Raji (cell line): ENCODE results near the gene RPL22L1.

Experiments used
- POLR2A ChIP-seq: IDR thresholded peaks from 2 replicates; pipeline ENCODE4 v1.6.1; 2011; ENCODE audit warnings: low read depth, low read length, control low read depth; ENCODE audit not compliant: insufficient read depth

RPL22L1 gene

GRCh38 chr3:170844377-170844776 is 25.6 kb downstream of the RPL22L1 start:
- TF ChIP-seq POLR2A, result no peak

DNA sequence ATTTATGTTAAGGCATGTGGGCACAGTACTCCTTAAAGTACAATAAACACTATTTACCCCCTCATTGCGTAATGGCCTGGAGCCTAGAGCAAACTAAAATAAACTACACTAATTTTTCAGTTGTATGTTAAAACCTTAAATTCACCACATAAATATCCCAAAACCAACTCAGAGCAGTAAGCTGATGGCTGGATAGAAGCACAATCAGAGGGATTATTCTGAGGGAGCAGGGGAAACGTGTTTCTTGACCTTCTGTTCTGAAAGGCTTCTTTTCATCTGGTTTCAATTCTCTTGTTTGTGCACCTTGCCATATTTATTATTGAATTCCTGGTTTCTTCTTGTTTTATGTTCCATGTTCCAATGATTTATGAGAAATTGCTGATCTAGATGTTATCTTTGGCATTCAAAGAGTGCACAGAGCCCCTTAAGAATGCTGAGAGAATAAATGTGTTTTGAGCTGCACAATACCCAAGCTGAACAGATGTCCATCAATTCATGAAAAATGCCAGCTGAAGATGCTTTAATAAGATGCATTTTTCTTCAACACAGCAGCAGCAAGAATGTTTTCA is 29.6 kb downstream of the RPL22L1 start:
- no peak for TF ChIP-seq POLR2A

GRCh38 chr3:170839518-170840100 is 30.4 kb downstream of the RPL22L1 start:
- TF ChIP-seq POLR2A, result no peak

DNA sequence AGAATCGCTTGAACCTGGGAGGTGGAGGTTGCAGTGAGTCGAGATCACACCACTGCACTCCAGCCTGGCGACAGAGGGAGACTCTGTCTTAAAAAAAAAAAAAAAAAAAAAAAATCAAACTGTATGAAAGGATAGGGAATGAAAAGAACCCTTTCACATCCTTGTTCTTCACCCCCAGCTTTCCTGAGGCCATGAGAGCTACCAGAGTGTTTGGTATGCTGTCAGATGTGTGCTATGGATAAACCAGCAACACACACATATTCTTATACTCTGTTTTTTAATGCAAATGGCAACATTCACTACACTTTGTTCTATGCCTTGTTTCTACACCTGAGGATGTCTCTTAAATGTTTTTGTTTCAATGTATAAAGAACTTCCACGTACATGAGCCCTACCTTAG is 33.5 kb downstream of the RPL22L1 start:
- TF ChIP-seq POLR2A, result no peak

DNA sequence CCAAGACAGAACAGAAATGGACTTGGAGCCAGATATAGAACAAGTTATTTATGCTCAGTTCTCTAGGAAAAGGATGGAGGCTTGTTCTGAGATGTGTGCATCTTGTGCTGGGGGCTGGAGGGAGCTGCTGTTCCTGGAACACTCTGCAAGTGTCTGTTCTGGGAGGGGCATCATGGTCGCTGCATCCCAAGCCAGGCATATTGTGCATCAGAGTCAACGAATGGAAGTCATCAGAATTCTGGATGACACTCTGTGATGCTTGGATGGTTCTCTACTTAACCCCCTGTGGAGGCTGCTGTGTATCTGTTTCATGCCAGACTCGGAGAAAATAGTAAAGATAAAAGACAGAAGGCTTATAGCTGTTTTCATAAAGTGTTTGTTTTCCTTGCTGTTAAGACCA is 34.7 kb downstream of the RPL22L1 start:
- TF ChIP-seq POLR2A, result no peak

GRCh38 chr3:170830580-170830979 is 39.4 kb downstream of the RPL22L1 start:
- no peak for TF ChIP-seq POLR2A

DNA sequence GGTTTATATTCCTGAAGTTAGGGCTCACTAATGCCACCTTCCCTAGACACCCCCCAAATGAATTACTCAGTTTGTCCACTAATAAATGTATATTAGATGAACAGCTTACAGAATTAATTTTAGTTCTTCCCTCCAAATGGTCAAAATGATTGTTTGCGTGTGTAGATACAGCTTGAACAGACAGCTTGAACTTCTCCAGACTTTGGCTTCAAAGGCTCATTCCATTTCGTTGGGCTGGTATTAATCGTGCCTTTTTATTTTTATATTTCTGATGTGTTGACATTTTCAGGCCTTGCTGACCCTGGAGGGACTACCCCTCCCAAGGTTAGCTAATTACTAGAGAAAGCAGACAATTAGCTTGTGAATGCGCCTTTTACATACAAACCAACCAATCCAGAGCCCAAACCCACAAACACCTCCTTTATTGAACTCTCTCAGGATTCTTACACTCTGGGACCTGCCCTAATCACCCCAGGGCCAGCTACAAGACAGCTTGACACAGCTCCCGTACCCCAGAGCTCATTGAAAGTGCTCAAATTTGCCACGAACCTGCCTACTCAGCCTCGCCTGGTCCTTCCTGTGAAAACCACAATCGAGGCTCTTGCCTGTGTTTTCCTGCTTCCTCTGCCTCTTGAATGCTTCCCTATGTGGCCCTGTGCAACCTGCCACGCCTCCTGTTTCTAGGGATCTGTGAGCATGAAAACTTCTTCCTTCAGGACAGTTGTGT is 40.3 kb downstream of the RPL22L1 start:
- TF ChIP-seq POLR2A, result no peak

DNA sequence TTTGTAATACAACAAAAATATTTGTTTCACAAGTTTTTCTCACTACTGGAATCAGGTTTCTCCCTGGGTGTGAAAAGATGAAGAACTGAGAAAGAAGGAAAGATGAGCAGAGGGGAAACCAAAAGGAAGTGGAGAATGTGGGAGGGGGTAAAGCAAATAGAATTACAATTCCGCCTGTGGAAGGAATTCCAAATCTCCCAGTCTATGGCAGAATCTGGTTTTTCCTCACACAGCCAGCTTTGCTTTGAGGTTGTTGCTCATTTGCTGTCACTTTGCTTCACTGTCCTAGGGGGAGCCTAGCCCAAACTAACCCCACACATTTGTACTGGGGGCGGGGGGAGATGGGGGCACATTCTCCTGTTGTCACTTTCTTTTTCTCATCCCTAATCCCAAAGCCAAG is 43.9 kb downstream of the RPL22L1 start:
- TF ChIP-seq POLR2A, result no peak

DNA sequence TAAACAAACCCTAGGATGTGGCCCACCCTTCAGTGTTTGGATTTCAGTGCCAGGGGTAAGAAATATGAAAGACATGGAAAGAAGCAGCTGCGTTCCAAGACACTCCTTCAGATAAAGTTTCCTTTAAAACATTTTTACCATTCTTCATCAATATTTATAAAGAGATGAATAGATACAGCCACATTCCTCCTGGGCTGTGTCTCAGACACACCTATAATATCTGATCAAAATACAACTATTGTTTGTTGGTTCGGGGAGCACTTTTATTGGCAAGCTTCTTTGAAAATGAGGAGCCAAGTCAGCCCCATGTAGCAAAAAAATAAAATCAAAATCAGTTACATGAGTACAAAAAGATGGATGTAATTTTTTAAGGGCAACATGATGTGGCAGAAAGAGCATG is 53.2 kb downstream of the RPL22L1 start:
- no peak for TF ChIP-seq POLR2A

DNA sequence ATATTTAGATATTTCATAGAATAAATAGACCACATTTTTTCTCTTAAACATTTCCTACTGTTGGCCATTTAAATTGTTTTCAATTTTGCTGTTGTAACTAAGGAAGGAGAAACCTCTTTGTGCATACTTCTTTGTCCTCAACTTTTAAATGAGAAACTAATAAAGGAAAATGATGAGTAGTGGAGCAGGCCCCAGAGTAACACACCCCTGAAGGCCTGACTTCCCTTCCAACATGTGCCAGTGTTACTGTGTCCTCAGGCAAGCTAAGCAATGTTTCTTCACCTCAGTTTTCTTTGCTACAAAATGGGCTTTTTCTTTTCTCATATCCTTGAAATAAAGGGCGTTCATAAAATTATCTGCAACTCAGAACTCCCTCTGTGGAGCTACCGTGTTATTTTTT is 53.7 kb downstream of the RPL22L1 start:
- no peak for TF ChIP-seq POLR2A

GRCh38 chr3:170815936-170816335 is 54.1 kb downstream of the RPL22L1 start:
- TF ChIP-seq POLR2A, result no peak

DNA sequence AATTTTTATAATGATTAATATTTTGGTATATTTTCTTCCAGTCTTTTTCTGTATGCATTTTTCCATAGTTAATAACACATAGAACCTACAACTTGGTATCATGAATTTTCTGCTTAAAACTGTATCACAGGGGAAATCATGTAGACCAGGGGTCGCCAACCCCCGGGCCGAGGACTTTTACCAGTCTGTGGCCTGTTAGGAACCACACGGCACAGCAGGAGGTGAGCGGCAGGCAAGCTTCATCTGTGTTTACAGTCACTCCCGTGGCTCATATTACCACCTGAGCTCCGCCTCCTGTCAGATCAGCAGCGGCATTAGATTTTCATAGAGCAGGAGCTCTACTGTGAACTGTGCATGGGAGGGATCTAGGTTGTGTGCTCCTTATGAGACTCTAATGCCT is 54.7 kb downstream of the RPL22L1 start:
- no peak for TF ChIP-seq POLR2A
